SK-N-SH (cell line): ENCODE measurements around the gene CIITA. TPM values are rescaled to one million over a fixed set of nuclear protein-coding genes. Genes with fewer than 3 reads are reported as not detected.

Source experiments
- CTCF ChIA-PET: fragments of 300-600, 350-600 bp; formaldehyde crosslinking; extraction: SDS; loops from one replicate; lab custom pipeline; 2021; lab: Yijun Ruan, JAX
- POLR2A ChIA-PET: fragments of 350-600 bp; sonication (Branson Sonifier 250); formaldehyde crosslinking; extraction: SDS; loops from one replicate; lab custom pipeline; 2020; ENCODE audit warnings: antibody characterized with exemption, inconsistent platforms; lab: Yijun Ruan, JAX
- DNase-seq: peaks from one replicate; pipeline ENCODE4 v3.0.0; 2012
- H2AFZ ChIP-seq: fragments of 200-600 bp; sonication (generic); 2 replicates; pipeline ENCODE4 v1.8.1; 2016; ENCODE audit warnings: antibody characterized with exemption, mild to moderate bottlenecking, low read depth
- H3F3A ChIP-seq: fragments of 200-600 bp; sonication (generic); replicated peaks from 2 replicates; pipeline ENCODE3; 2016; ENCODE audit warnings: antibody characterized with exemption, mild to moderate bottlenecking; ENCODE audit not compliant: insufficient read depth
- H3K27ac ChIP-seq, 2 experiments: fragments of 200-500 bp in 1 of 2; fragments of 200-600 bp in 1 of 2; sonication (Bioruptor generic) in 1 of 2; sonication (generic), shearing (Covaris generic) in 1 of 2; 2 replicates each; pipeline versions ENCODE4 v1.5.1 to v1.6.1; 2014 to 2016; ENCODE audit warnings: low read depth in 2 of 2, inconsistent platforms in 1 of 2, low read length in 1 of 2, mild to moderate bottlenecking in 1 of 2, mixed read lengths in 1 of 2
- H3K27me3 ChIP-seq: fragments of 200-600 bp; sonication (generic), shearing (Covaris generic); 2 replicates; pipeline ENCODE4 v1.6.1; 2016; ENCODE audit warnings: mixed run types; ENCODE audit not compliant: insufficient read depth
- H3K36me3 ChIP-seq, 2 experiments: fragments of 200-500 bp in 1 of 2; fragments of 200-600 bp in 1 of 2; sonication (Bioruptor generic) in 1 of 2; sonication (generic) in 1 of 2; replicated peaks in 1 of 2; 2 replicates each; pipeline versions ENCODE3 to v1.5.1; 2014 to 2016; ENCODE audit warnings: low read length in 1 of 2, mild to moderate bottlenecking in 1 of 2; ENCODE audit not compliant: insufficient read depth in 2 of 2, control insufficient read depth in 1 of 2
- H3K4me1 ChIP-seq, 2 experiments: fragments of 200-500 bp in 1 of 2; fragments of 200-600 bp in 1 of 2; sonication (Bioruptor generic) in 1 of 2; sonication (generic), shearing (Covaris generic) in 1 of 2; 2 replicates each; pipeline versions ENCODE4 v1.5.1 to v1.6.1; 2014 to 2016; ENCODE audit warnings: low read depth in 1 of 2, low read length in 1 of 2, mixed run types in 1 of 2; ENCODE audit not compliant: insufficient read depth in 2 of 2, control insufficient read depth in 1 of 2
- H3K4me2 ChIP-seq: fragments of 200-600 bp; sonication (generic), shearing (Covaris generic); 2 replicates; pipeline ENCODE4 v1.6.1; 2017; ENCODE audit warnings: mixed run types
- H3K4me3 ChIP-seq, 2 experiments: fragments of 200-500 bp in 1 of 2; fragments of 200-600 bp in 1 of 2; sonication (Bioruptor generic) in 1 of 2; sonication (generic), shearing (Covaris generic) in 1 of 2; 2 replicates each; pipeline versions ENCODE4 v1.5.1 to v1.8.1; 2014 to 2016; ENCODE audit warnings: low read depth in 2 of 2, inconsistent platforms in 1 of 2, low read length in 1 of 2, mild to moderate bottlenecking in 1 of 2, mixed read lengths in 1 of 2, moderate library complexity in 1 of 2
- H3K79me2 ChIP-seq: fragments of 200-600 bp; sonication (generic); 2 replicates; pipeline ENCODE4 v1.8.1; 2017; ENCODE audit warnings: mild to moderate bottlenecking; ENCODE audit not compliant: insufficient read depth
- H3K9ac ChIP-seq: fragments of 200-600 bp; sonication (generic); 2 replicates; pipeline ENCODE4 v1.6.1; 2017; ENCODE audit warnings: mixed run types
- H3K9me2 ChIP-seq: fragments of 200-600 bp; sonication (generic); 2 replicates; pipeline ENCODE4 v1.6.1; 2017; ENCODE audit warnings: mixed run types
- H3K9me3 ChIP-seq: fragments of 200-600 bp; sonication (generic); 2 replicates; pipeline ENCODE4 v1.6.1; 2017; ENCODE audit warnings: mixed run types, mild to moderate bottlenecking, moderate library complexity
- H4K20me1 ChIP-seq: fragments of 200-600 bp; sonication (generic); 2 replicates; pipeline ENCODE4 v1.6.1; 2017; ENCODE audit warnings: mild to moderate bottlenecking, mixed run types; ENCODE audit not compliant: insufficient read depth
- ELF1 ChIP-seq: IDR thresholded peaks from 2 replicates; pipeline ENCODE4 v1.4.0; 2012
- EP300 ChIP-seq, 2 experiments: IDR thresholded peaks; 2 replicates each; pipeline versions ENCODE4 v1.4.0 to v1.6.1; 2012; ENCODE audit warnings: borderline replicate concordance in 1 of 2, low read depth in 1 of 2, low read length in 1 of 2
- EZH2phosphoT487 ChIP-seq: fragments of 200-600 bp; sonication (generic); IDR thresholded peaks from 2 replicates; pipeline ENCODE4 v1.6.1; 2017; ENCODE audit warnings: low read depth, mixed run types, mild to moderate bottlenecking, antibody characterized with exemption, moderate library complexity, borderline replicate concordance
- MXI1 ChIP-seq: IDR thresholded peaks from 2 replicates; pipeline ENCODE4 v1.6.1; 2012; ENCODE audit warnings: mild to moderate bottlenecking, low read depth, low read length, improper control_type of control experiment
- RAD21 ChIP-seq: IDR thresholded peaks from 2 replicates; pipeline ENCODE4 v1.6.1; 2012; ENCODE audit warnings: mild to moderate bottlenecking, low read length
- SIN3A ChIP-seq: IDR thresholded peaks from 2 replicates; pipeline ENCODE4 v1.6.1; 2012; ENCODE audit warnings: low read depth, mild to moderate bottlenecking, low read length, moderate library complexity, borderline replicate concordance
- WGBS: methylation state at CpG from one replicate; pipeline ENCODE4 v1.1.6; 2017; ENCODE audit warnings: low lambda C conversion rate; 5-methylcytosine and 5-hydroxymethylcytosine counted together
- polyA plus RNA-seq, 3 experiments: library from polyadenylated mRNA; depleted of rRNA; stranded (reverse); fragments of >200 nt; gene quantifications; 2 replicates each; pipeline ENCODE4 v1.2.3, GENCODE V29; 2012
- TF ChIP-seq, protein P1 (sequence below): fragments of 200-600 bp; sonication (generic); IDR thresholded peaks from 2 replicates; pipeline ENCODE4 v1.6.1; 2017; ENCODE audit warnings: antibody characterized with exemption, mild to moderate bottlenecking, moderate library complexity
- TF ChIP-seq, protein P2 (sequence below): IDR thresholded peaks from 2 replicates; pipeline ENCODE4 v1.4.0; 2012; ENCODE audit warnings: low read depth, borderline replicate concordance

CIITA gene
- polyA plus RNA-seq, 1 of the 3 experiments (the other 2 are of a cell fraction) = 0.23 TPM

DNA sequence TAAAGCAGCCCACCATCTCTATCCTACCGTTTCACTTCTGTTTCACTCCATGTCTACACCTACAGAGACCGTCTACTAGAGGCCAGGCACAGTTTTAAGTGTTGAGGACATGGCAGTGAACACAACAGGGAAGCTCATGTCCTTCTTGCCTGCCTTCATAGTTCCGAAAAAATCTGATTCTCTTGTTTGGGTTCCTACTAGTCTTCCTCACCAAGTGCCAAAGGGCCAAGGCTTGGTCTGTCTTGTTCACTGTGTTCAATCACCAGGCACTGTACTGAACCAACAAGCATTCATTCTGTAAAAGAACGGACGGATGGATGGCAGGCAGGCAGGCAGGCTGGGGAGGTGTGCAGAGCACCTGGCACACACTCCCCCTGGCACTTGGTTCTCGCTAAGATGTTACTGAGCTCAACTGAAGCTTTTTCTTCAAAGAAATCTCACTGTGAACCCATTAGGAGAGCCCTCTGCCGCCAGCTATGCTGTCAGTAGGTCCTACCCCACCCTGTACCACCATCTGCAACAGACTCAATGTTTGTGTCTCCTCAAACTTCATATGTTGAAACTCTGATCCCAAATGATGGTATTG is 62.7 kb downstream of the CIITA start:
- no peak overlapping the region for H2AFZ ChIP-seq
- H3K9me2 ChIP-seq = no peaks in the 10 kb centered on the region
- peak overlapping the region; percentile 99 for H3K4me2 ChIP-seq
- TF ChIP-seq EZH2phosphoT487 (no peak), ELF1 (no peak), SIN3A (no peak), RAD21 (no peak)
- TF ChIP-seq, protein P1, sequence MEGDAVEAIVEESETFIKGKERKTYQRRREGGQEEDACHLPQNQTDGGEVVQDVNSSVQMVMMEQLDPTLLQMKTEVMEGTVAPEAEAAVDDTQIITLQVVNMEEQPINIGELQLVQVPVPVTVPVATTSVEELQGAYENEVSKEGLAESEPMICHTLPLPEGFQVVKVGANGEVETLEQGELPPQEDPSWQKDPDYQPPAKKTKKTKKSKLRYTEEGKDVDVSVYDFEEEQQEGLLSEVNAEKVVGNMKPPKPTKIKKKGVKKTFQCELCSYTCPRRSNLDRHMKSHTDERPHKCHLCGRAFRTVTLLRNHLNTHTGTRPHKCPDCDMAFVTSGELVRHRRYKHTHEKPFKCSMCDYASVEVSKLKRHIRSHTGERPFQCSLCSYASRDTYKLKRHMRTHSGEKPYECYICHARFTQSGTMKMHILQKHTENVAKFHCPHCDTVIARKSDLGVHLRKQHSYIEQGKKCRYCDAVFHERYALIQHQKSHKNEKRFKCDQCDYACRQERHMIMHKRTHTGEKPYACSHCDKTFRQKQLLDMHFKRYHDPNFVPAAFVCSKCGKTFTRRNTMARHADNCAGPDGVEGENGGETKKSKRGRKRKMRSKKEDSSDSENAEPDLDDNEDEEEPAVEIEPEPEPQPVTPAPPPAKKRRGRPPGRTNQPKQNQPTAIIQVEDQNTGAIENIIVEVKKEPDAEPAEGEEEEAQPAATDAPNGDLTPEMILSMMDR = no peak
- TF ChIP-seq, protein P2, sequence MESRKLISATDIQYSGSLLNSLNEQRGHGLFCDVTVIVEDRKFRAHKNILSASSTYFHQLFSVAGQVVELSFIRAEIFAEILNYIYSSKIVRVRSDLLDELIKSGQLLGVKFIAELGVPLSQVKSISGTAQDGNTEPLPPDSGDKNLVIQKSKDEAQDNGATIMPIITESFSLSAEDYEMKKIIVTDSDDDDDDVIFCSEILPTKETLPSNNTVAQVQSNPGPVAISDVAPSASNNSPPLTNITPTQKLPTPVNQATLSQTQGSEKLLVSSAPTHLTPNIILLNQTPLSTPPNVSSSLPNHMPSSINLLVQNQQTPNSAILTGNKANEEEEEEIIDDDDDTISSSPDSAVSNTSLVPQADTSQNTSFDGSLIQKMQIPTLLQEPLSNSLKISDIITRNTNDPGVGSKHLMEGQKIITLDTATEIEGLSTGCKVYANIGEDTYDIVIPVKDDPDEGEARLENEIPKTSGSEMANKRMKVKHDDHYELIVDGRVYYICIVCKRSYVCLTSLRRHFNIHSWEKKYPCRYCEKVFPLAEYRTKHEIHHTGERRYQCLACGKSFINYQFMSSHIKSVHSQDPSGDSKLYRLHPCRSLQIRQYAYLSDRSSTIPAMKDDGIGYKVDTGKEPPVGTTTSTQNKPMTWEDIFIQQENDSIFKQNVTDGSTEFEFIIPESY = no peak
- H3F3A ChIP-seq = no peaks in the 10 kb centered on the region
- H3K9me3 ChIP-seq = no peaks in the 10 kb centered on the region
- H3K27ac ChIP-seq = no peak overlapping the region
- ChIA-PET POLR2A (no interaction called here), CTCF (interaction anchor here (1.4 kb wide), 1 partner anchor 11 kb away, joined by 4 read pairs; no protein-coding TSS in a partner anchor)
- no peak for DNase-seq
- H3K36me3 ChIP-seq = peaks cover 3 to 22% of the 10 kb centered on the region in 2 experiments
- H3K79me2 ChIP-seq = peaks cover 73% of the 10 kb centered on the region
- H3K27me3 ChIP-seq = no peaks in the 10 kb centered on the region
- H3K9ac ChIP-seq = no peak overlapping the region
- peak overlapping the region; percentile 70 to 78; a peak in 3 of 4 replicates for H3K4me3 ChIP-seq
- H4K20me1 ChIP-seq = peaks cover 62% of the 10 kb centered on the region
- WGBS = 93% methylated on average over 7 of the region's 7 CpGs
- H3K4me1 ChIP-seq = peaks cover 15 to 67% of the 10 kb centered on the region in 2 experiments

DNA sequence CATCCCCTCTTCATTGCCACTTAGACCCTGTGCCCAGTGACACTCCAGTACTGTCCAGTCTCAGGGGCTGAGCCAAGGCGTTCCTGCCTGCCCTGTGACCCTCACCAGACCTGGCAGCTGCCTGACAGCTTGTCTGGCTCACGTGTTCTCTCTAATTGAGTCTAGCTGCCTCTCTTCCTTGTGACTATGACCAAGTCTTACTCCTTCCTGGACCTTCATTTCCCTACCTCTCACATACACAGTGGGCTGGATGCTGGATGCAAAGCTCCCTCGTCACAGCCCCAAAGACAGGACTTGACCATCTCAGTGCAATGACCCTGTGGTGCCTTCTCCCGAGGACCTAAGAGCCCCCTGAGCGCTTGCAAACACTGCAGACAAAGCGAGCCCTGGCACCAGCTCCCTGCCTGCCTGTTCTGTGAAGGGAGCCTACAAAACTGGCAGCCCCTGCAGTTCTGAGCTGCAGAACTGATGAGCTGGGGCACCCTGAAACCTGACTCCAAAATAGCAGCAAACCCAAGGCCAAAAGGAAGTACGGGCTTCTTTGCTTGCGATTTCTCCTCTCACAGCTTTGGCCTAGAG is 63.6 kb downstream of the CIITA start:
- no peaks in the 10 kb centered on the region for H3K9me2 ChIP-seq
- H3K36me3 ChIP-seq = peaks cover 3 to 22% of the 10 kb centered on the region in 2 experiments
- TF ChIP-seq EP300 (IDR thresholded peaks at IDR 0.05; ENCODE audit: borderline replicate concordance in 1 of 2, low read depth in 1 of 2, low read length in 1 of 2) (no peak), MXI1 (peak; percentile 54; the same call in 1 of the 2 replicates)
- TF ChIP-seq, all 33 proteins: peak for 1
- Histone ChIP-seq H3F3A (no peaks in the 10 kb centered on the region), H3K9ac (peak overlapping the region; percentile 77), H3K27me3 (no peaks in the 10 kb centered on the region), H3K79me2 (peaks cover 73% of the 10 kb centered on the region), H2AFZ (no peak overlapping the region), H3K27ac (no peak overlapping the region; a peak in 1 of 4 replicates), H3K4me1 (peaks cover 15 to 66% of the 10 kb centered on the region in 2 experiments), H3K4me2 (peak overlapping the region; percentile 99), H3K4me3 (peak overlapping the region; percentile 70 to 78), H3K9me3 (no peaks in the 10 kb centered on the region), H4K20me1 (peaks cover 62% of the 10 kb centered on the region)
- no peak for DNase-seq
- POLR2A ChIA-PET = no interaction called here
- WGBS = 65% methylated on average over 8 of the region's 8 CpGs
- CTCF ChIA-PET = interaction anchor here (0.7 to 1.4 kb wide), 3 partner anchors 10 to 22 kb away, joined by 3 to 4 read pairs (median 4); no protein-coding TSS in a partner anchor
